ENCODE measurements around the gene GDAP1L1.
A peak's percentile ranks its signal among the peaks of the same experiment; 100 is the strongest.

Gene GDAP1L1

GRCh38 chr20:44248410-44248759, 1.3 kb downstream of the GDAP1L1 start:
- Histone ChIP-seq H3K4me3 (ENCODE audit: low read depth, low read length) (no peak overlapping the region), H3K4me1 (peaks cover 12% of the 10 kb centered on the region), H3K36me3 (ENCODE audit: control insufficient read depth, insufficient read depth, low read length) (no peaks in the 10 kb centered on the region), H2AFZ (peak overlapping the region; percentile 35), H3K27me3 (ENCODE audit: control insufficient read depth, insufficient read depth, low read length) (no peaks in the 10 kb centered on the region), H3K79me2 (peaks cover 25% of the 10 kb centered on the region), H3K9ac (no peak overlapping the region), H3K4me2 (ENCODE audit: low read length) (no peak overlapping the region), H3K9me3 (ENCODE audit: control insufficient read depth, low read length) (no peaks in the 10 kb centered on the region), H3K27ac (peak overlapping the region; percentile 17)
- no peak for TF ChIP-seq CTCF (IDR thresholded peaks at IDR 0.05)

- no peak overlapping the region for H3K4me3 ChIP-seq (ENCODE audit: low read depth, low read length)
- H3K4me2 ChIP-seq (ENCODE audit: low read length), result no peak overlapping the region
- H3K36me3 ChIP-seq (ENCODE audit: control insufficient read depth, insufficient read depth, low read length), result no peaks in the 10 kb centered on the region
- peaks cover 7% of the 10 kb centered on the region for H3K4me1 ChIP-seq
- peaks cover 45% of the 10 kb centered on the region for H3K79me2 ChIP-seq
- no peak overlapping the region for H3K27ac ChIP-seq
- no peaks in the 10 kb centered on the region for H3K27me3 ChIP-seq (ENCODE audit: control insufficient read depth, insufficient read depth, low read length)
- H3K9ac ChIP-seq, result no peak overlapping the region
- no peaks in the 10 kb centered on the region for H3K9me3 ChIP-seq (ENCODE audit: control insufficient read depth, low read length)
- H2AFZ ChIP-seq, result no peak overlapping the region
- TF ChIP-seq CTCF (IDR thresholded peaks at IDR 0.05), result no peak
These were observed 4.2 kb downstream of the GDAP1L1 start for GRCh38 chr20:44251284-44251683.

- Histone ChIP-seq H3K4me1 (no peaks in the 10 kb centered on the region), H3K4me3 (ENCODE audit: low read depth, low read length) (no peak overlapping the region), H3K36me3 (ENCODE audit: control insufficient read depth, insufficient read depth, low read length) (no peaks in the 10 kb centered on the region), H2AFZ (no peak overlapping the region), H3K79me2 (peaks cover 44% of the 10 kb centered on the region), H3K27me3 (ENCODE audit: control insufficient read depth, insufficient read depth, low read length) (no peaks in the 10 kb centered on the region), H3K4me2 (ENCODE audit: low read length) (no peak overlapping the region), H3K27ac (no peak overlapping the region), H3K9ac (no peak overlapping the region), H3K9me3 (ENCODE audit: control insufficient read depth, low read length) (no peaks in the 10 kb centered on the region)
- TF ChIP-seq CTCF (IDR thresholded peaks at IDR 0.05), result no peak
These were observed 6.4 kb downstream of the GDAP1L1 start for GRCh38 chr20:44253528-44253927.

- TF ChIP-seq CTCF (IDR thresholded peaks at IDR 0.05), result no peak
- no peak overlapping the region for H3K9ac ChIP-seq
- no peak overlapping the region for H2AFZ ChIP-seq
- H3K27me3 ChIP-seq (ENCODE audit: control insufficient read depth, insufficient read depth, low read length), result no peaks in the 10 kb centered on the region
- H3K4me2 ChIP-seq (ENCODE audit: low read length), result no peak overlapping the region
- no peak overlapping the region for H3K4me3 ChIP-seq (ENCODE audit: low read depth, low read length)
- H3K27ac ChIP-seq, result no peak overlapping the region
- no peaks in the 10 kb centered on the region for H3K4me1 ChIP-seq
- H3K9me3 ChIP-seq (ENCODE audit: control insufficient read depth, low read length), result no peaks in the 10 kb centered on the region
- H3K79me2 ChIP-seq, result peaks cover 43% of the 10 kb centered on the region
- no peaks in the 10 kb centered on the region for H3K36me3 ChIP-seq (ENCODE audit: control insufficient read depth, insufficient read depth, low read length)
These were observed 7.0 kb downstream of the GDAP1L1 start for GRCh38 chr20:44254073-44254472.

GRCh38 chr20:44255942-44256341, 8.8 kb downstream of the GDAP1L1 start:
- TF ChIP-seq CTCF (IDR thresholded peaks at IDR 0.05), result no peak
- Histone ChIP-seq H3K4me2 (ENCODE audit: low read length) (no peak overlapping the region), H3K27ac (no peak overlapping the region), H3K4me1 (no peaks in the 10 kb centered on the region), H2AFZ (no peak overlapping the region), H3K9me3 (ENCODE audit: control insufficient read depth, low read length) (no peaks in the 10 kb centered on the region), H3K9ac (no peak overlapping the region), H3K79me2 (peaks cover 38% of the 10 kb centered on the region), H3K36me3 (ENCODE audit: control insufficient read depth, insufficient read depth, low read length) (no peaks in the 10 kb centered on the region), H3K4me3 (ENCODE audit: low read depth, low read length) (no peak overlapping the region), H3K27me3 (ENCODE audit: control insufficient read depth, insufficient read depth, low read length) (no peaks in the 10 kb centered on the region)
